ENCODE data around the gene MAPK8. TPM values are rescaled to one million over a fixed set of nuclear protein-coding genes. Genes with fewer than 3 reads are reported as not detected.
A peak's percentile ranks its signal among the peaks of the same experiment; 100 is the strongest.

The MAPK8 gene
- polyA plus RNA-seq, 3 donors, result 18.4 to 21.1 (median 18.5) TPM

GRCh38 chr10:48453451-48454301 is 147.2 kb downstream of the MAPK8 start:
- Mint-ChIP-seq H3K4me3 (no peak overlapping the region), H3K27ac (peak overlapping the region in 1 of 7 donors; percentile 62)
- no peak for DNase-seq

More at GRCh38 chr10:48453451-48454301, 147.2 kb downstream of the MAPK8 start:
- Histone ChIP-seq H3K4me2 (replicated peaks; ENCODE audit: extremely low read depth, low read length, poor library complexity, severe bottlenecking) (no peak overlapping the region), H4K20me1 (ENCODE audit: insufficient read depth, low read length) (no peaks in the 10 kb centered on the region), H3K9me3 (replicated peaks in 1 of 2; ENCODE audit: control insufficient read depth in 1 of 2, insufficient read depth in 1 of 2, low read length in 2 of 2) (no peaks in the 10 kb centered on the region), H3K27me3 (ENCODE audit: control insufficient read depth in 2 of 2, insufficient read depth in 2 of 2, low read length in 2 of 2) (no peaks in the 10 kb centered on the region), H3K4me1 (ENCODE audit: control insufficient read depth in 1 of 2, insufficient read depth in 2 of 2, low read length in 2 of 2) (peaks cover 20% of the 10 kb centered on the region in 2 donors), H2AFZ (ENCODE audit: insufficient read depth, low read depth, low read length, poor library complexity, severe bottlenecking) (no peak overlapping the region), H3K79me2 (ENCODE audit: insufficient read depth, low read length) (no peaks in the 10 kb centered on the region), H3K36me3 (replicated peaks in 1 of 2; ENCODE audit: control insufficient read depth in 1 of 2, insufficient read depth in 2 of 2, low read length in 2 of 2) (no peaks in the 10 kb centered on the region), H3K4me3 (replicated peaks in 1 of 3; ENCODE audit: low read depth in 2 of 3, low read length in 3 of 3) (no peak overlapping the region), H3K27ac (ENCODE audit: low read depth in 1 of 2, low read length in 2 of 2) (no peak overlapping the region), H3K9ac (ENCODE audit: insufficient read depth, low read length, poor library complexity, severe bottlenecking) (no peak overlapping the region)
- intact Hi-C loops (cut with micrococcal nuclease), result no loop called here
- 89% methylated on average over 14 of the region's 19 CpGs for WGBS (ENCODE audit: insufficient coverage)
- H3K36me3 Mint-ChIP-seq, result no peaks in the 10 kb centered on the region
- no peak for TF ChIP-seq CTCF (IDR thresholded peaks at IDR 0.05)
- no peaks in the 10 kb centered on the region for H3K9me3 Mint-ChIP-seq
- peaks cover 16% of the 10 kb centered on the region for H3K4me1 Mint-ChIP-seq
- H3K27me3 Mint-ChIP-seq (ENCODE audit: low read depth in 3 of 3), result peaks cover 0 to 3% (median 1%) of the 10 kb centered on the region in 3 donors
